G401 (cell line): ENCODE results near the gene EMILIN1. TPM values are rescaled to one million over a fixed set of nuclear protein-coding genes. Genes with fewer than 3 reads are reported as not detected.
"Not testable (repeated sequence)": the region's sequence is repeated elsewhere in the genome, so short reads cannot be mapped to it uniquely, and the experiment has no call there.

Source experiments
- DNase-seq: peaks from one replicate; pipeline ENCODE4 v3.0.0-alpha.2; 2015; ENCODE audit warnings: low spot score
- in situ Hi-C: cut with HindIII; loops from 2 replicates; pipeline ENCODE4 v1.10.0; 2016; ENCODE audit warnings: low sequenced_read_pairs, mixed read lengths
- total RNA-seq: library from RNA; depleted of rRNA; stranded (reverse); fragments of >200 nt; shearing (Covaris generic); gene quantifications from 2 replicates; pipeline ENCODE4 v1.2.3, GENCODE V29; 2014

Gene EMILIN1
- total RNA-seq, 1 experiment from 2014 or later, result 2.3 TPM

DNA sequence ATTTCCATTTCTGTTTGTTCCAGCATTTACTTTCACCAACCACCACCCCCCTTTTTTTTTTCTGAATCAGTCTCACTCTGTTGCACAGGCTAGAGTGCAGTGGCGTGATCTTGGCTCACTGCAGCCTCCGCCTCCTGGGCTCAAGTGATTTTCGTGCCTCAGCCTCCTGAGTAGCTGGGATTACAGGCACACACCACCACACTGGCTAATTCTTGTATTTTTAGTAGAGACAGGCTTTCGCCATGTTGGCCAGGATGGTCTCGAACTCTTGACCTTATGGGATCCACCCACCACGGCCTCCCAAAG is 2.9 kb upstream of the EMILIN1 start:
- DNase-seq, in situ Hi-C loops: not testable (repeated sequence)

- no peak for DNase-seq
- in situ Hi-C loops, result no loop called here
Observed at GRCh38 chr2:27076323-27076722, 2.1 kb upstream of the EMILIN1 start.

DNA sequence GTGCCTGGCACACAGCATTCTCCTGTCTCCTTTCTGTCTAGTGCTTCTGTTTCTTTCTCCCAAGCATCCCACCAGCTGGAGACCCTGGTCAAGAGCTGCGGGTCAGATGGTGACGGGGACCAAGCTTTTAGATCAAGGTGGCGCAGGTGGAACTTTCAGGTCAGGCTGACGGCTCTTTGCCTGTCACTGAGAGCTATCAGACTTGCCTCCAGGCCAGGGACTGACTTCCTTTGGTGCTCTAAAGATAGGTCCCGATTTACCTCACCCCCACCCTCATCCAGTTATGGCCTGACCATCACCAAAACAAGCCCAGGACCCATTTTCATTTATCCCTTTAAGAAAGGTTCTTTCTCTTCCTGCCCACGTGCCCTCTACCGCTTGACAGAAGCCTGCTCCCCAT is 1.2 kb upstream of the EMILIN1 start:
- in situ Hi-C loops, result no loop called here

DNA sequence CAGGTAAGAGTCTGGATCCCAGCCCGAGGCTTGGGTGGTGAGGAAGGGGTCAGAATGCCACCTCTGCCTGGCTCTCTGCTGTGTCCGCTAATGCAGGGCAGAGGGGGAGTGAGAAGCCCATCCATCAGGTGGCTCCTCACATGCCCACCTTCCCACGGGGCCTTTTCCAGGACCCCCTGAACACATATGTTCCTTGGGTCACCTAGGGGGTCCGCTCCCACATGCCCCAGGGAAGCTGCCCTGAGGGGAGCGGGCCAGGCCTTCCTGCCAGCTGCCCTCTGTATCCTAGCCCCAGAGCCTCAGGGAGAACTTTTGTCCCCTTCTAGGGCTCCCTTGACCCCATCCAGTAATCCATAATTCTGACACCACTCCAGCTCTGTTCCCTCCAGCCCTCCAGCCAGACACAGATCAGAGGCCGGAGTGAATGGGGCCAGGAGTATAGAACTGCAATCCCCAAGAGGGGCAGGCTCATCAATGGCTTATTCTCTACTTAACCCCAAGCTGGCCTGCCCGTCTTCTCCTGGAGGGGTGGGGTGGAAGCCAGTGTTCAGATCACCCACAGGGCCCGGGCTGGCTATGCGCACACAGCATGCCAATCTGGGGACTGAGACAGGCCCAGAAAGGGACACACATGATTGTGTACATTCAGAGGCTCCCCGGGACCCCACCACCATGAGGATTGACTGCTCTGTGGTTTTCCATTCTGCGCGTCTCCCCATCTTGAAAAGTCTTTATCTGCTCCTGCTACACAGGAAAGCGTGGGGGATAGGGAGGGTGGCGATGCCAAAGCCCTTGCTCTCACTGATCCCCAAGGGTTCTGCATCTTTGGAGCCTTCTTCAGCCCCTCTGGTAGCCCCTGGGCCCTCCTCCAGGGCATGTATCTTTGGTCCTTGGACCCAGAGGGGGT is 1.1 kb downstream of the EMILIN1 start:
- no peak for DNase-seq
- in situ Hi-C loops, result no loop called here

More for the DNA sequence above, 1.2 kb upstream of the EMILIN1 start:
- DNase-seq, result no peak

GRCh38 chr2:27080140-27080469 is 1.7 kb downstream of the EMILIN1 start:
- in situ Hi-C loops, result no loop called here
- DNase-seq, result no peak

DNA sequence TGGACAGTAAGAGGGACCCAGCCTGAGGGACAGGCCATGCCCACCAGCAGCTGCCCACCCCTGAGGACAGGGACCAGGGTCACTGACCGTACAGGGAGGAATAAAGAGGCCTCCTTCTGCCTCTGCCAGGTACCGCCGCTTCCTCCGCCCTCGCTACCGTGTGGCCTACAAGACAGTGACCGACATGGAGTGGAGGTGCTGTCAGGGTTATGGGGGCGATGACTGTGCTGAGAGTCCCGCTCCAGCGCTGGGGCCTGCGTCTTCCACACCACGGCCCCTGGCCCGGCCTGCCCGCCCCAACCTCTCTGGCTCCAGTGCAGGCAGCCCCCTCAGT is 2.2 kb downstream of the EMILIN1 start:
- in situ Hi-C loops, result no loop called here
- DNase-seq, result no peak

DNA sequence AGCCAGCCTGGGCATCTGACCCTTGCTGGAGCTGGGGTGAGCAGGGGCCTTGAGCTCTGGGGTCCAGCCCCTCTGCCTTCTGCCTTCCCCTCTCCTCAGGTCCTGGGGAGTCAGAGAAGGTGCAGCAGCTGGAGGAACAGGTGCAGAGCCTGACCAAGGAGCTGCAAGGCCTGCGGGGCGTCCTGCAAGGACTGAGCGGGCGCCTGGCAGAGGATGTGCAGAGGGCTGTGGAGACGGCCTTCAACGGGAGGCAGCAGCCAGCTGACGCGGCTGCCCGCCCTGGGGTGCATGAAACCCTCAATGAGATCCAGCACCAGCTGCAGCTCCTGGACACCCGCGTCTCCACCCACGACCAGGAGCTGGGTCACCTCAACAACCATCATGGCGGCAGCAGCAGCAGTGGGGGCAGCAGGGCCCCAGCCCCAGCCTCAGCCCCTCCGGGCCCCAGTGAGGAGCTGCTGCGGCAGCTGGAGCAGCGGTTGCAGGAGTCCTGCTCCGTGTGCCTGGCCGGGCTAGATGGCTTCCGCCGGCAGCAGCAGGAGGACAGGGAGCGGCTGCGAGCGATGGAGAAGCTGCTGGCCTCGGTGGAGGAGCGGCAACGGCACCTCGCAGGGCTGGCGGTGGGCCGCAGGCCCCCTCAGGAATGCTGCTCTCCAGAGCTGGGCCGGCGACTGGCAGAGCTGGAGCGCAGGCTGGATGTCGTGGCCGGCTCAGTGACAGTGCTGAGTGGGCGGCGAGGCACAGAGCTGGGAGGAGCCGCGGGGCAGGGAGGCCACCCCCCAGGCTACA is 3.8 kb downstream of the EMILIN1 start:
- in situ Hi-C loops, result no loop called here
- peak; percentile 68 for DNase-seq

- no peak for DNase-seq
- in situ Hi-C loops, result no loop called here
Observed at GRCh38 chr2:27082773-27083409, 4.5 kb downstream of the EMILIN1 start.

- in situ Hi-C loops, result no loop called here
- no peak for DNase-seq
Observed at GRCh38 chr2:27083410-27084296, 5.2 kb downstream of the EMILIN1 start.

- no peak for DNase-seq
- in situ Hi-C loops, result no loop called here
Observed at GRCh38 chr2:27084297-27085061, 6.1 kb downstream of the EMILIN1 start.

DNA sequence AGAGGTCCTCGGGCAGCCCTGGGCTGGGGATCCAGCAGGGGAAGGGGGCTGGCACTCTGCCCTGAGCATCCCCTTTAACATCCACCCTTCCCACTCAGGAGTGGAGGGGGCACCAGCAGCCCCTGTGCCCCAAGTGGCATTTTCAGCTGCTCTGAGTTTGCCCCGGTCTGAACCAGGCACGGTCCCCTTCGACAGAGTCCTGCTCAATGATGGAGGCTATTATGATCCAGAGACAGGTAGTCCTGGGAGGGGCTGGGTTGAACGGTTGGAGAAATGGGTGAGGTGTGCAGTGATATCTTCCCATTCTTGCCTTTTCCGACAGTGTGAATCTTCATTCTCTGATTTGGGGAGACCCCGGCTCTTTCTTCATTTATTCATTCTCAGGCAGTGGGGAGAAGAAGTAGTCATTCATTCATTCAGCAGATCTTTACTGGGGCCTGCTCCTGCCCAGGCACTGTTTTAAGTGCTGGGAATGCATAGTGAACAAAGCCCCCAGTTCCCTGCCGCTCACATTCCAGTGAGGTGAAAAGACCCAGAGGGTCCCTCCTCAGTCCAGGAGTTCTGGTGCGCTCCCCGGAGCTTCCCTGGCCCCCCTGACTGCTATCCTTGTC is 6.8 kb downstream of the EMILIN1 start:
- in situ Hi-C loops, result no loop called here
- no peak for DNase-seq

DNA sequence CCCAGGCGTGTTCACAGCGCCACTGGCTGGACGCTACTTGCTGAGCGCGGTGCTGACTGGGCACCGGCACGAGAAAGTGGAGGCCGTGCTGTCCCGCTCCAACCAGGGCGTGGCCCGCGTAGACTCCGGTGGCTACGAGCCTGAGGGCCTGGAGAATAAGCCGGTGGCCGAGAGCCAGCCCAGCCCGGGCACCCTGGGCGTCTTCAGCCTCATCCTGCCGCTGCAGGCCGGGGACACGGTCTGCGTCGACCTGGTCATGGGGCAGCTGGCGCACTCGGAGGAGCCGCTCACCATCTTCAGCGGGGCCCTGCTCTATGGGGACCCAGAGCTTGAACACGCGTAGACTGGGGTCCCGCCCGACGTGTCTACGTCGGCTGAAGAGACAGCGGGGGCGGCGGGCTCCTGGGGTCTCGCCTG is 7.3 kb downstream of the EMILIN1 start:
- DNase-seq, result peak; percentile 69
- in situ Hi-C loops, result no loop called here

DNA sequence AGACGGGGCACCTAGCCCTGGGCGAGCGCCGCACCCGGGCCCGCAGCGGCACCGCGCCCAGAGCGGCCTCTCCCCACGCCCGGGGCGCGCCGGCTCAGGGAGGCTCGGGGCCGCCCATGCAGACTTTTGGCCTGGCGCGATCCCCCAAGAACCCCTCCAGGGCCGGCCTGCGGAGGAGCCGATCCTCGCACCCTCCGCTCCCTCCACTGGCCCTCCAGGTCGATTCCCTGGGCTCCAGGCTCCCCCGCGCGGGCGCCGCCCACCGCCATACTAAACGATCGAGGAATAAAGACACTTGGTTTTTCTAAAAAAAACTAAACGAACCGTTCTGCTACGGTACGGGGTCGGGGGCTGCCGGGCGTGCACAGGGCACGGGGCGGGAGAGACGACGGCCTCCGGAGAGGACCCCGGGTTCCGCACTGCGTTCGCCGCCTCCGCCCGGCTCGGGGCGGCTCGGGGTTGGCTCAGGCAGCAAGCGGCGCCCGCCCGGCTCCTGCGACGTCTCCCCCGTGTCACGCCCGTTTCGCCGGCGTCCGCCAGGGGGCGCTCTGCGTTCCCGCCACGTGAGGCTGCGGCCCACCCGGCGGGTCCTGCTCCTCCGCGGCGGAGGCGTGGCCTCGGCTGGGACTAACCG is 7.8 kb downstream of the EMILIN1 start:
- peak; percentile 92 for DNase-seq
- in situ Hi-C loops, result no loop called here

GRCh38 chr2:27086724-27087593 is 8.5 kb downstream of the EMILIN1 start, which contains the start of gene KHK:
Gene KHK, plus strand, starts transcription at chr2:27086772. Its CDS starts 488 bp downstream, at chr2:27087260.
- DNase-seq, result peak; percentile 65
- in situ Hi-C loops, result no loop called here

DNA sequence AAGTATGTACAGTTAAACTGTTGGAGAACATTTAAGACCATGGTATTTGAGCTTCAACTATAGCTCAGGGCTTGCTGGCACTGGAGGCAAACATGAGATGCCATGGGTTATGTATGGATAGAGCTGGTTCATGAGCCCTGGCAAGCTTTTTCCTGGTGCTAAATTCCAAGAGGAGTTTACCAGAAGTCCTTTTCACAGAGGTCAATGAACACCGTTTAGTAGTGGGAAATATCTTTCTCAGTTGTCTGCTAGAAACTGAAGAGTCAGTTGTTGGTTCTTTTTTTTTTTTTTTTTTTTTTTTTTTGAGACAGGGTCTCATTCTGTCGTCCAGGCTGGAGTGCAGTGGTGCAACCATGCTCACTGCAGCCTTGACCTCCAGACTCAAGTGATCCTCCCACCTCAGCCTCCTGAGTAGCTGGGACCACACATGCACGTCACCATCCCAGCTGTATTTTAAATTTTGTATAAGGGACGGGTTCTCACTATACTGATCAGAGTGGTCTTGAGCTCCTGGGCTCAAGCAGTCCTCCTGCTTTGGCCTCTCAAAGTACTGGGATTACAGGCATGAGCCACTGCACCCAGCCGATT is 9.5 kb downstream of the EMILIN1 start:
- in situ Hi-C loops, result no loop called here
- DNase-seq, result no peak

GRCh38 chr2:27088634-27089033 is 10.2 kb downstream of the EMILIN1 start:
- no peak for DNase-seq
- in situ Hi-C loops, result no loop called here
